ENCODE data around the gene KANK2. TPM values are rescaled to one million over a fixed set of nuclear protein-coding genes. Genes with fewer than 3 reads are reported as not detected.
A peak's percentile ranks its signal among the peaks of the same experiment; 100 is the strongest.

The KANK2 gene
- total and polyA plus RNA-seq, 2 of the 13 experiments (the other 11 are each of a cell fraction or from before 2014, with no cell fraction given) = 5.7 to 12.9 TPM

GRCh38 chr19:11130824-11131455 lies 66.4 kb downstream of the KANK2 start (continued):
- TF ChIP-seq, protein P1, sequence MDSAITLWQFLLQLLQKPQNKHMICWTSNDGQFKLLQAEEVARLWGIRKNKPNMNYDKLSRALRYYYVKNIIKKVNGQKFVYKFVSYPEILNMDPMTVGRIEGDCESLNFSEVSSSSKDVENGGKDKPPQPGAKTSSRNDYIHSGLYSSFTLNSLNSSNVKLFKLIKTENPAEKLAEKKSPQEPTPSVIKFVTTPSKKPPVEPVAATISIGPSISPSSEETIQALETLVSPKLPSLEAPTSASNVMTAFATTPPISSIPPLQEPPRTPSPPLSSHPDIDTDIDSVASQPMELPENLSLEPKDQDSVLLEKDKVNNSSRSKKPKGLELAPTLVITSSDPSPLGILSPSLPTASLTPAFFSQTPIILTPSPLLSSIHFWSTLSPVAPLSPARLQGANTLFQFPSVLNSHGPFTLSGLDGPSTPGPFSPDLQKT (CRISPR knock-in tag; IDR thresholded peaks at IDR 0.05; ENCODE audit: borderline replicate concordance) = no peak
- TF ChIP-seq HMG20A (CRISPR knock-in tag; IDR thresholded peaks at IDR 0.05; ENCODE audit: borderline replicate concordance) = no peak; the same call in 1 of the 2 replicates
- no peak for TF ChIP-seq ZNF724P (CRISPR knock-in tag; IDR thresholded peaks at IDR 0.05; ENCODE audit: borderline replicate concordance)
- peak; percentile 19; the same call in 1 of the 2 replicates for TF ChIP-seq ZBTB38 (CRISPR knock-in tag; IDR thresholded peaks at IDR 0.05)
- TF ChIP-seq SIN3B (IDR thresholded peaks at IDR 0.05; ENCODE audit: low read length) = no peak
- no peak for TF ChIP-seq NFIB (CRISPR knock-in tag; IDR thresholded peaks at IDR 0.05; ENCODE audit: borderline replicate concordance)
- no peak for TF ChIP-seq JARID2 (CRISPR knock-in tag; IDR thresholded peaks at IDR 0.05; ENCODE audit: insufficient replicate concordance)
- TF ChIP-seq MTF1 (CRISPR knock-in tag; IDR thresholded peaks at IDR 0.05) = no peak
- peak; percentile 43; the same call in 1 of the 2 replicates for TF ChIP-seq ZFY (CRISPR knock-in tag; IDR thresholded peaks at IDR 0.05)
- no peak for TF ChIP-seq ZNF512 (CRISPR knock-in tag; IDR thresholded peaks at IDR 0.05)
- TF ChIP-seq MBNL3 (CRISPR knock-in tag; conservative IDR thresholded peaks at IDR 0.05) = no peak
- TF ChIP-seq ZBTB3 (CRISPR knock-in tag; IDR thresholded peaks at IDR 0.05; ENCODE audit: borderline replicate concordance, low read depth) = no peak
- no peak for TF ChIP-seq RFX3 (CRISPR knock-in tag; IDR thresholded peaks at IDR 0.05)
- no peak; the same call in 1 of the 2 replicates for TF ChIP-seq RCOR2 (CRISPR knock-in tag; IDR thresholded peaks at IDR 0.05)
- TF ChIP-seq ZNF850 (CRISPR knock-in tag; conservative IDR thresholded peaks at IDR 0.05) = no peak
- TF ChIP-seq EP300 (IDR thresholded peaks at IDR 0.05; ENCODE audit: low read depth in 2 of 2, low read length in 2 of 2) = peak in 1 of 2 experiments; percentile 47; a peak in 1 of 4 replicates
- no peak for TF ChIP-seq EP300 (CRISPR knock-in tag; IDR thresholded peaks at IDR 0.05; ENCODE audit: borderline replicate concordance)
- TF ChIP-seq CAMTA2 (CRISPR knock-in tag; IDR thresholded peaks at IDR 0.05; ENCODE audit: borderline replicate concordance) = no peak
- 0 out of 2 replicates have a peak, but pooled peaks have one; percentile 50 for TF ChIP-seq ZNF205 (CRISPR knock-in tag; IDR thresholded peaks at IDR 0.05)
- TF ChIP-seq ZNF10 (CRISPR knock-in tag; IDR thresholded peaks at IDR 0.05; ENCODE audit: borderline replicate concordance, low read depth) = no peak
- TF ChIP-seq ZNF782 (CRISPR knock-in tag; IDR thresholded peaks at IDR 0.05; ENCODE audit: borderline replicate concordance) = no peak
- TF ChIP-seq POLR2AphosphoS2 (IDR thresholded peaks at IDR 0.05; ENCODE audit: low read depth, low read length) = no peak
- TF ChIP-seq, protein P2, sequence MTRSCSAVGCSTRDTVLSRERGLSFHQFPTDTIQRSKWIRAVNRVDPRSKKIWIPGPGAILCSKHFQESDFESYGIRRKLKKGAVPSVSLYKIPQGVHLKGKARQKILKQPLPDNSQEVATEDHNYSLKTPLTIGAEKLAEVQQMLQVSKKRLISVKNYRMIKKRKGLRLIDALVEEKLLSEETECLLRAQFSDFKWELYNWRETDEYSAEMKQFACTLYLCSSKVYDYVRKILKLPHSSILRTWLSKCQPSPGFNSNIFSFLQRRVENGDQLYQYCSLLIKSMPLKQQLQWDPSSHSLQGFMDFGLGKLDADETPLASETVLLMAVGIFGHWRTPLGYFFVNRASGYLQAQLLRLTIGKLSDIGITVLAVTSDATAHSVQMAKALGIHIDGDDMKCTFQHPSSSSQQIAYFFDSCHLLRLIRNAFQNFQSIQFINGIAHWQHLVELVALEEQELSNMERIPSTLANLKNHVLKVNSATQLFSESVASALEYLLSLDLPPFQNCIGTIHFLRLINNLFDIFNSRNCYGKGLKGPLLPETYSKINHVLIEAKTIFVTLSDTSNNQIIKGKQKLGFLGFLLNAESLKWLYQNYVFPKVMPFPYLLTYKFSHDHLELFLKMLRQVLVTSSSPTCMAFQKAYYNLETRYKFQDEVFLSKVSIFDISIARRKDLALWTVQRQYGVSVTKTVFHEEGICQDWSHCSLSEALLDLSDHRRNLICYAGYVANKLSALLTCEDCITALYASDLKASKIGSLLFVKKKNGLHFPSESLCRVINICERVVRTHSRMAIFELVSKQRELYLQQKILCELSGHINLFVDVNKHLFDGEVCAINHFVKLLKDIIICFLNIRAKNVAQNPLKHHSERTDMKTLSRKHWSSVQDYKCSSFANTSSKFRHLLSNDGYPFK (CRISPR knock-in tag; IDR thresholded peaks at IDR 0.05; ENCODE audit: borderline replicate concordance) = peak; percentile 35; the same call in 1 of the 2 replicates
- no peak for TF ChIP-seq ETS1 (CRISPR knock-in tag; IDR thresholded peaks at IDR 0.05)

Measured in HepG2 (cell line).